Cortex of kidney (tissue), 1 donor: ENCODE measurements around the gene DLG2.

Experiments used
- DNase-seq: peaks from one replicate; lab custom pipeline; 2025; lab: John Stamatoyannopoulos, UW

Gene DLG2

GRCh38 chr11:83678831-83679584 is 1948.1 kb downstream of the DLG2 start:
- DNase-seq = no peak

DNA sequence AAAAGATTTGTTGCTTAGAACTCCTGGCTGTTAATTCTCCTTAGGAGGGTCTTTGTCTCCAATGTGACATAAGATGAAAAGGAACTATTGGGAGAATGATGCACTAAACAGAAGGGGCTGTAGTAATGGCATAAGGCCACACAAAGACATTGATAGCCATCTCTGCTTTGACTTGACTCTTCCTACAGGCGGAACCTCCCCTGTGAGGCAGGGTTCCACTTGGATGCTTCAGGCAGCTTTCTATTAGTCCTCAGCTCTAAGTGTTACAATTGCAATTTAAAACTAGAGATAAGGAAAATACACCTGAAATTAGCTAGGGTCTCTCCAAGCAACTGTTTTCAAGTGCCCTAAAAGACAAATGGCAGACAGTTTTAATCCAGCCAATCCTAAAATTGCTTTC is 1949.4 kb downstream of the DLG2 start:
- DNase-seq = no peak

GRCh38 chr11:83676056-83676601 is 1951.0 kb downstream of the DLG2 start:
- DNase-seq = no peak

DNA sequence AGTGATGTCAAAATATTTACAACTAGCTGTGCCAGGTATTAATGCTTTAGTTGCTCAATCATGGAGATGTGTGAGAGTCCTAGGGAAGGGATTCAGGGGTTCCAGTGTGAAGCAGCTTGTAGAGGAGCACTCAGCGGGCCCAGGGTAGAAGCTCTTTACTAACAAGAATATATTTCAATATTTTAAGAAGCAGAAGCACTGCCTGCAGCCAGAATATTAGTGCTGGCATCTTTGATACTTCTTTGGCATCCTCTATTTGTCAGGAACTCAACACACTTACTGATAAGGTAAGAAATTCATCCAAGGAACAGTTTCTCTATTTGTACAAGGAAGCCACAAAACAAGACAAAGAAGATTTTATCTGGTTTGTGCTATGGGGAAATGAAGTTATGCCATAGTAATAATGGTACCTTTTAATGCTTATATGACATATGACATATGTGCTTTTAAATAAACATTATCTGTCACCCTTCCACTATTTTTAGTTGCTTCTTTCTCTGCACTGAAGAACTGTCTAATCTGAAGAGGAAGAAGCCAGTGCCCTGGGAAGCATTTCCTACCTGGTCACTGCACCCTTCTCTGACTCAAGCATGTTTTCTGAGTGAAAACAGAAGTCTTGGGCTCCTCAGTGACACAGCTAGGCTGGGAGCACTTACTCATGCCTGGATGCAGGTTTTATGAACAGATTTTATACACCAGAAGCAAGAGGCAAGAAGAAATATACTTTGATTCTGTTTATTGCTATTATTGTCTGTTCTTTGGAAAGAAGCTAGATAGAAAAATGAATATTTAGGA is 1952.8 kb downstream of the DLG2 start:
- no peak for DNase-seq

GRCh38 chr11:83671289-83671688 is 1955.9 kb downstream of the DLG2 start:
- DNase-seq = no peak

- no peak for DNase-seq
These were observed 1961.0 kb downstream of the DLG2 start for GRCh38 chr11:83666149-83666548.

DNA sequence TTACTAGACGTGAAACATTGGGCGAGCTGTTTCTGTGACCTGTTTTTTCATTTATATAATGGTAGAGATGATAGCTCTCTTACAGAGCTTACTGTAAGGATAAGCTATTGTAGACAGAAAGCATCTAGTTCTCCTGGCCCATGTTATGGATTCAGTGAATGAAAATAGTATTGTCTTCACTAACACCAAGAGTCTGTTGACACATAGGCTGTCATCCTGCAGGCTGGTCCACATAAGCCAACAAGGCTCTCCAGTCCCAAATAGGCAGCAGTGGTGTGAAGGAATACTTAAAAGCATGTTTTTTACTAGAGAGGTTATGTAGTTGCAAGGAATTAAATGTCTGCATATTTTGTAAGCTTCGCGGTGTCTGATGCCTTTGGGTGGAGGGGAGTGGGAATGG is 1963.2 kb downstream of the DLG2 start:
- no peak for DNase-seq

GRCh38 chr11:83663446-83663845 is 1963.7 kb downstream of the DLG2 start:
- DNase-seq = no peak

DNA sequence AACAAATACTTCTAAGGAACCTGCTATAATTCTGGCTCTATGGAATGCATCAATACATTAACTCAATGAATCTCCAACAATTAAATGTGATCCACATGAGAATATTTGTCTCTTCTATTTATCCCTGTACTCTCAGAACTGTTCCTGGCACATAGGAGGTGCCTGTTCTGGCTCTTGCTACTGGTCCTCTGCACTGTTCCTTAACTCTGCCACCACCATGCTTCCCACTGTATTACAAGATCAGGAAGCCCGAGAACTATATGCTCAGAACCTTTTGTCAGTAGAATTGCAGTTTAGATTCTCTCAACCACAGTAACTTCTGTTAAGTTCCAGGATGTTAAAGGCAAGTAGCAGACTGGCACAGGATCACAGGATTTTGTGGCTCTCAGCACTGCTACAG is 1964.7 kb downstream of the DLG2 start:
- DNase-seq = no peak

DNA sequence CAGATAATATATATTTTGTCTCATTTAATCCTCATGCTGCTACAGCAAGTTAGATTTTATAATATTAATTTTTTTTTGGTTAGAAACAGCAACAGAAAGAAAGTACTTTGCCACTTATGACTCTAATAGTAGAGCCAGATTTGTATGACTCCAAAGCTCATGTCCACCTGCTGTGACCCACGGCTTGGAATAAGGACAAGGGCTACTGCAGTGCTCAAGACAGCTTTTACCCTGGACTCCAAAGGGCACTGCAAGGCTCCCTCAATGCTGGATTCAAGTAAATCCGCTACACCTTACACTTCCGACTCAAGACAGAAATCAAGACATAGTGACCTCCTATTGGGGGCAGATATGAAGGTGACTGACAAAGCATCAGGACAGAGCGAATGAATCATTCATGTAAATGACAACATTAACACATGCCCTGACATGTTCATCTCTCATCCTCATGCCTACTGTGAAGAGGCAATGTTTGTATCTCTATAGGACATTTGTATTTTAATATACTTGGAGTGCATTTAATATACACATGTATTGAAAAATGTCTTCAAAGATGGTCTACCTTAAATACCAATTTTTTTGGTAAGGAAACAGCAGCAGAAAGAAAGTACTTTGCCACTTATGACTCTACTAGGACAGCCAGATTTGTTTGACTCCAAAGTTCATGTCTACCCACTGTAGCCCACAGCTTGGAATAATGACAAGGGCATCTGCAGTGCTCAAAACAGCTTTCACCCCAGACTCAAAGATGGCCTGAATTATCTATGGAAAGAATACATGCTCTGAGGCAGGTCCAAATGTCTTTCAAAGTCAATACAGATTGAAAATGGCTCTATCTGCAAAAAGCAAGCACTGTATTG is 1965.4 kb downstream of the DLG2 start:
- no peak for DNase-seq

DNA sequence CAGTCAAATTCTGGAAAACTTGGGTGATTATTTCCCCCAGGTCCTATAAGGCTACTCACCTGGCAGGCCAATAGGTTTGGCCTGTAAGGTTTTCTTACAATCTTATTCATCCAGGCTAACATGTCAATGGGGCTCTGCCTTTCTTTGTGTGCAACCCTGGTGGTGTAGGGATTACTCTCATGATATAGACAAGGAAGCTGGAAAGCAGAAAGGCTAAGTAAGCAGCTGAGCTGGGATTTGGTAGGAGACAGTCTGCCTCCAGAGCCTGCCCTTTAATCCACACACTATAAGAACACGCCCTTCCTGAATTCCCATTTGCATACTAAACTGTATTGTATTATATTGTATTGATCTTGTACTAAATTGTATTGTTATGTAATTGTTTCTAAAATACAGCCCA is 1967.7 kb downstream of the DLG2 start:
- no peak for DNase-seq

DNA sequence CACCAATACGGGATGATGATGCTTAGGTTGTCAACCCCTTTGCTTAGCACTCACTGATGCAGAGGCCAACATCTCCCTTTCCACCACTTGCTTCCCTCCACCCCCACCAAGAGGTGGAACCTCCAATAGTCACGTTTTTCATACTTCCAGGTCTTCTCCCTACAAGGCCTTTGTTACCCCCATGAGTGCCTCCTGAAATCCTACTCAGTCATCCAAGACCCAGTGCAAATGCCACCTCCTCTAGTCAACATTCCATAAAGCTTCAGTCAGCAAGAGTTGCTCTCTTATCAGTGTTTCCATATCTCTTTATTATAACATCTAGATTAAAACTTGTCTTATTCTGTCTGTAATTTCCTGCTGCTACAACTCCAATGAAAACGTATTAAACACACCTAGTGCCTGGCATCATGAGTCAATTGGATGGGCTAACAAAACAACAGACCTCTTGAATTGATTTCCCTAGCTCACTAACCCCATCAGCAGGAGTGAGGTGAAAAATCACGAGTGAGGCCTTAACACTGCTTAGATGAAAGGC is 1970.3 kb downstream of the DLG2 start:
- DNase-seq = no peak

DNA sequence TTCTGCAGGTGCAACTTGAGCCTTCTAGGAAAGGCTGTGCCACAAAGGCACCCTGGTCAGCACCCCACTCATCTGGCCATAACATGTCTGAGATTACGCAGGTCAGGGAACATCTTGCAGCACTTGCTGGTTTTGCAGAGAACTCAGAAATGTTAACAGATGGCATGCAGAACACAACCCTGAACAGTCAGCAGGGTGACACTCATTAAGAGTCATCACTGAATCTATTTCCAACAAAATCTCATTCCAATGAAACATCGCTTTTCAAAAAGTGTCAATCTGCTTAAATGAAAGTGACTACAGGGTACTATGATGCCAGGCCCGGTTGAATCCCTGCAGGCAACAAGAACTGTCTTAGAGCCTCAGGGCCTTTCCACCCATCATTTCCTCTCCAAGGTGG is 1971.2 kb downstream of the DLG2 start:
- no peak for DNase-seq

- DNase-seq = no peak
These were observed 1977.7 kb downstream of the DLG2 start for GRCh38 chr11:83649528-83649855.

DNA sequence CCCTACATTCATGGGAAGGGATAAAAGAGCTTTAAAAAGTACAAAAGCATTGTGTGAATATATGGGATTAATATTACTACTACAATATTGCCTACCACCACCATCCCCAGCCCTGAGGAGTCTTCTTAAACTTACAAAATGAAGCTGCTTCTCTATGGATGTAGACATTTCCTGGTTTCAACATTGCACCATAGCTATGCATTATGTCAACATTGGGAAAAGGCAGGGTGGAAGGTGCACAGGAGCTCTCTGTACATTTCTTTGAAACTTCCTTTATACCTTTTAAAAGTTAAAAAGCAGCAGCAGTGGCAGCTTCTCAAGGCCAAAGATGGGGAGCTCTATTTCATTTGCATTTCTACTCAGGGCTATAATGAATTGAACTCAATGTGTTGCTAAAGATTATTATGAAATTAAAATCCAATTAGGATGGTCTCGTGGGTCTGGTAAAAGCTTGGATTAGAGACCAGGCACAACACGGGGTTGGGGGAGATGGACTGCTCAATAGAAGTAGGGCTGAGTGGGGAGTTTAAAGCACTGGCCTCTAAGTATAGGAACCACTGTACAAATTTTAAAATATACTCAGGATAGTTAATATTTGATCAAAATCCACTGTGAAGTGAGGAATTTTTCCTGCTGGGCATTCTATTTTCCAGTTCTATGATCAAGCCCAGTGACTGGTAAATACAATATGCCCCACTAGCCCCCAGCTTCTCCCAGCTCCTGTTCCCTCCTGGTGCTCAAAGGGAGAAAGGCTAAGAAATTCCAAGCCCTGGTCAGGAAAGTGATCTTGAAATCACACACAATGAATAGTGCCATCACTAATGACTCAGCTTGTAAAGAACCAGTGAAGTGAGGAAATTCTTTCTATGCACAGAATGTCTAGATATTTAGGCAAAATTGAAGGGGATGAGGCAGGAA is 1978.3 kb downstream of the DLG2 start:
- DNase-seq = no peak

DNA sequence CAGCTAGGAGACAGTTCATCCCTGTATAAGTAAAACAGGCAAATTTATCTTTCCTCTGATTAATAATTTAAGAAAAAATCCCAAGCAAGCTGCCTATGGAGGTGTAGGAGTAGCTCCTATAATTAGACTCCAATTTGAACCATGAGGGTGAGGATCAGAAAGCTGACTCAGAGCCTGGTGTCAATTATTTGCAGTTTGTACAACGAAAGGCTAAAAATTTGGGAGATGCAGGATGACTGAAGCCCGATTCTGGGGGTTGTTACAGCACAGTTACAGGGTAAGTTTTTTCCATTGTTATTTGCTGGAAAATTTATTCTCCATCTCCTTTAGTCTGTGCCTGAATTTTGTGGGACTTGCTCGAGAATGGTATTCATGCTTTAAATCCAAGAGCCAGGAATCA is 1981.6 kb downstream of the DLG2 start:
- no peak for DNase-seq

DNA sequence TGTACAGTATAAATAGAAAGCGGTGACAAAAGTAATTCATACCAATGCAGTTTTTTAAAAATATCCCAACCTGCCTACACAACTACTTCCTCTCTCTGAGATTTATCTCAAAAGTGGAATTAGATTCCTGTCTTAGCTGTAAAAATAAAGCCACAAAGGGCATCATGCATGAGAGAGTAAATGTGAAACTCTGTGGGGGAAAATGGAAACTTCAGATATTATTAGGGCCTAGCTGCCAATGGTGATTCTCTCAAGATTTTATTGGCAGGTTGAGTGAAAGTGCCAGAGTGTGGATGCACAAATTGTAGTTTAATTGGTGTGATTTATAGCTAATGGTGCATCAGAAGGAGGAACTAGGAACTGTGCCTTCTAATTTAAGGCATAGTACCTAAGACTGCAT is 1984.0 kb downstream of the DLG2 start:
- DNase-seq = no peak

- no peak for DNase-seq
These were observed 1984.6 kb downstream of the DLG2 start for GRCh38 chr11:83642500-83642899.

GRCh38 chr11:83641511-83641910 is 1985.6 kb downstream of the DLG2 start:
- DNase-seq = no peak

GRCh38 chr11:83639995-83640758 is 1987.0 kb downstream of the DLG2 start:
- DNase-seq = no peak
